ENCODE measurements around the gene TMPRSS3. TPM values are rescaled to one million over a fixed set of nuclear protein-coding genes. Genes with fewer than 3 reads are reported as not detected.

TMPRSS3 gene
- total and polyA plus RNA-seq, 8 donors: 3.1 to 11.6 (median 7.9) TPM

GRCh38 chr21:42443181-42443785 lies 47.4 kb upstream of the TMPRSS3 start:
- Histone ChIP-seq H3K9me3 (no peaks in the 10 kb centered on the region), H3K4me3 (no peak overlapping the region), H3K27me3 (no peaks in the 10 kb centered on the region), H3K4me1 (no peaks in the 10 kb centered on the region), H3K27ac (no peak overlapping the region), H3K36me3 (no peaks in the 10 kb centered on the region)
- FAIRE-seq (no peak), ATAC-seq (no peak), DNase-seq (no peak)
- intact Hi-C loops (cut with DNase I): loop anchor here in 2 of 3 donors (10.0 kb wide), 2 partner anchors 108 to 128 kb away; partner anchors contain the start of gene TFF3 (in 1 of the 2)
- 80 to 87% methylated on average over 15 of the region's 15 CpGs for WGBS, 2 donors
- no peak for TF ChIP-seq CTCF (IDR thresholded peaks at IDR 0.05)

GRCh38 chr21:42441963-42442362 lies 46.1 kb upstream of the TMPRSS3 start:
- H3K4me1 ChIP-seq: no peaks in the 10 kb centered on the region
- no peaks in the 10 kb centered on the region for H3K27me3 ChIP-seq
- H3K4me3 ChIP-seq: no peak overlapping the region
- ATAC-seq: no peak
- H3K9me3 ChIP-seq: no peaks in the 10 kb centered on the region
- intact Hi-C loops (cut with DNase I): loop anchor here in 2 of 3 donors (10.0 kb wide), 2 partner anchors 107 to 127 kb away; partner anchors contain the start of gene TFF3 (in 1 of the 2)
- DNase-seq: no peak
- no peak for FAIRE-seq
- no peak for TF ChIP-seq CTCF (IDR thresholded peaks at IDR 0.05)
- 79% methylated on average over 6 of the region's 6 CpGs for WGBS, 2 donors
- H3K36me3 ChIP-seq: no peaks in the 10 kb centered on the region
- no peak overlapping the region for H3K27ac ChIP-seq

GRCh38 chr21:42440187-42440792 lies 44.4 kb upstream of the TMPRSS3 start:
- Histone ChIP-seq H3K4me1 (no peaks in the 10 kb centered on the region), H3K27ac (no peak overlapping the region), H3K36me3 (no peaks in the 10 kb centered on the region), H3K4me3 (no peak overlapping the region), H3K27me3 (no peaks in the 10 kb centered on the region), H3K9me3 (no peaks in the 10 kb centered on the region)
- TF ChIP-seq CTCF (IDR thresholded peaks at IDR 0.05): no peak
- WGBS, 2 donors: 78 to 84% methylated on average over 12 of the region's 12 CpGs
- DNase-seq (no peak), FAIRE-seq (no peak), ATAC-seq (no peak)
- intact Hi-C loops (cut with DNase I): loop anchor here in 2 of 3 donors (10.0 kb wide), 2 partner anchors 105 to 125 kb away; partner anchors contain the start of gene TFF3 (in 1 of the 2)

- no peaks in the 10 kb centered on the region for H3K4me1 ChIP-seq
- no peak for DNase-seq
- TF ChIP-seq CTCF (IDR thresholded peaks at IDR 0.05): no peak
- FAIRE-seq: no peak
- H3K4me3 ChIP-seq: no peak overlapping the region
- no peaks in the 10 kb centered on the region for H3K27me3 ChIP-seq
- whole genome bisulfite sequencing, 2 donors: 68 to 77% methylated on average over 17 of the region's 17 CpGs
- ATAC-seq: no peak
- H3K27ac ChIP-seq: no peak overlapping the region
- no peaks in the 10 kb centered on the region for H3K36me3 ChIP-seq
- no peaks in the 10 kb centered on the region for H3K9me3 ChIP-seq
- intact Hi-C loops (cut with DNase I): loop anchor here in 2 of 3 donors (10.0 kb wide), 2 partner anchors 105 to 125 kb away; partner anchors contain the start of gene TFF3 (in 1 of the 2)
Observed at GRCh38 chr21:42439284-42440186, 43.7 kb upstream of the TMPRSS3 start.
